Adrenal gland (tissue), 5 donors: ENCODE measurements around the gene ATXN10.

Source experiments
- CTCF ChIP-seq, 6 experiments: fragments of 450-650 bp in 4 of 6; fragments of 200-600 bp in 2 of 6; sonication (generic) in 1 of 6; IDR thresholded peaks; 1 replicate in 5 of 6; 2 replicates in 1 of 6; pipeline versions ENCODE4 v1.5.1 to v1.8.0; 2016 to 2021; ENCODE audit warnings: antibody characterized with exemption in 6 of 6, mild to moderate bottlenecking in 2 of 6, moderate library complexity in 1 of 6
- POLR2A ChIP-seq, 2 donors: fragments of 450-650 bp; IDR thresholded peaks; one replicate each; pipeline ENCODE4 v1.6.1; 2017; ENCODE audit warnings: antibody characterized with exemption in 2 of 2, mild to moderate bottlenecking in 2 of 2, moderate library complexity in 1 of 2
- donor health status: DM: no; HTN: no; CAD: no.

- TF ChIP-seq CTCF (IDR thresholded peaks at IDR 0.05) = no peak
- TF ChIP-seq POLR2A (IDR thresholded peaks at IDR 0.05) = peak; percentile 4 to 38
These were observed at the start of gene ATXN10 for GRCh38 chr22:45671783-45672563.
